Prostate gland (tissue), 2 donors: ENCODE results near the gene CYS1. TPM values are rescaled to one million over a fixed set of nuclear protein-coding genes. Genes with fewer than 3 reads are reported as not detected.

Source experiments
- DNase-seq: peaks from one replicate; pipeline ENCODE4 v3.0.0-alpha.2; 2019; ENCODE audit warnings: low spot score
- H3K27ac ChIP-seq, 2 donors: fragments of 200-600 bp; sonication (generic); 2 replicates each; pipeline ENCODE4 v1.5.1; 2017 to 2019
- H3K27me3 ChIP-seq: fragments of 200-600 bp; sonication (generic); replicated peaks from 2 replicates; pipeline ENCODE4 v1.5.1; 2019; ENCODE audit not compliant: insufficient read depth
- H3K36me3 ChIP-seq, 2 donors: fragments of 200-600 bp; sonication (generic); 1 replicate in 1 of 2; 2 replicates in 1 of 2; pipeline versions ENCODE4 v1.5.1 to v1.8.1; 2017 to 2019
- H3K4me1 ChIP-seq: fragments of 200-600 bp; sonication (generic); replicated peaks from 2 replicates; pipeline ENCODE4 v1.5.1; 2019
- H3K4me3 ChIP-seq, 2 donors: fragments of 200-600 bp; sonication (generic); 2 replicates each; pipeline ENCODE4 v1.5.1; 2017 to 2019
- H3K9me3 ChIP-seq: fragments of 200-600 bp; sonication (generic); 2 replicates; pipeline ENCODE4 v1.5.1; 2017
- POLR2A ChIP-seq: fragments of 450-650 bp; IDR thresholded peaks from one replicate; pipeline ENCODE4 v1.6.1; 2016; ENCODE audit warnings: antibody characterized with exemption, mild to moderate bottlenecking
- POLR2AphosphoS5 ChIP-seq: sonication (generic); formaldehyde crosslinking; IDR thresholded peaks from one replicate; pipeline ENCODE4 v1.6.1; 2017; ENCODE audit warnings: antibody characterized with exemption
- WGBS: methylation state at CpG from one replicate; pipeline ENCODE4 v1.1.5; 2018; 5-methylcytosine and 5-hydroxymethylcytosine counted together
- intact Hi-C: fragments of 100-400 bp; cut with DNase I; formaldehyde crosslinking; loops from one replicate; pipeline ENCODE4 v1.14.2; 2022
- total RNA-seq, 2 donors: library from RNA; depleted of rRNA; stranded (reverse); fragments of >200 nt; gene quantifications; one replicate each; pipeline ENCODE4 v1.1.0, GENCODE V29; 2016
- TF ChIP-seq, protein P1 (sequence below), 4 experiments: fragments of 200-600 bp in 2 of 4; fragments of 450-650 bp in 2 of 4; sonication (generic) in 2 of 4; IDR thresholded peaks; 1 replicate in 3 of 4; 2 replicates in 1 of 4; pipeline ENCODE4 v1.5.1; 2016 to 2019; ENCODE audit warnings: antibody characterized with exemption in 4 of 4, mild to moderate bottlenecking in 2 of 4, moderate library complexity in 2 of 4

CYS1 gene
- total RNA-seq, 2 donors from 2014 or later = 1.5 to 5.2 TPM

GRCh38 chr2:10078001-10078400 is 2.2 kb downstream of the CYS1 start:
- Histone ChIP-seq H3K4me1 (no peaks in the 10 kb centered on the region), H3K27me3 (peaks cover 4% of the 10 kb centered on the region), H3K9me3 (no peaks in the 10 kb centered on the region), H3K27ac (no peak overlapping the region), H3K36me3 (no peaks in the 10 kb centered on the region), H3K4me3 (no peak overlapping the region)
- intact Hi-C loops = no loop called here
- DNase-seq = no peak
- TF ChIP-seq, protein P1, sequence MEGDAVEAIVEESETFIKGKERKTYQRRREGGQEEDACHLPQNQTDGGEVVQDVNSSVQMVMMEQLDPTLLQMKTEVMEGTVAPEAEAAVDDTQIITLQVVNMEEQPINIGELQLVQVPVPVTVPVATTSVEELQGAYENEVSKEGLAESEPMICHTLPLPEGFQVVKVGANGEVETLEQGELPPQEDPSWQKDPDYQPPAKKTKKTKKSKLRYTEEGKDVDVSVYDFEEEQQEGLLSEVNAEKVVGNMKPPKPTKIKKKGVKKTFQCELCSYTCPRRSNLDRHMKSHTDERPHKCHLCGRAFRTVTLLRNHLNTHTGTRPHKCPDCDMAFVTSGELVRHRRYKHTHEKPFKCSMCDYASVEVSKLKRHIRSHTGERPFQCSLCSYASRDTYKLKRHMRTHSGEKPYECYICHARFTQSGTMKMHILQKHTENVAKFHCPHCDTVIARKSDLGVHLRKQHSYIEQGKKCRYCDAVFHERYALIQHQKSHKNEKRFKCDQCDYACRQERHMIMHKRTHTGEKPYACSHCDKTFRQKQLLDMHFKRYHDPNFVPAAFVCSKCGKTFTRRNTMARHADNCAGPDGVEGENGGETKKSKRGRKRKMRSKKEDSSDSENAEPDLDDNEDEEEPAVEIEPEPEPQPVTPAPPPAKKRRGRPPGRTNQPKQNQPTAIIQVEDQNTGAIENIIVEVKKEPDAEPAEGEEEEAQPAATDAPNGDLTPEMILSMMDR (IDR thresholded peaks at IDR 0.05) = no peak
- TF ChIP-seq POLR2A (no peak), POLR2AphosphoS5 (no peak)
- 84% methylated on average over 7 of the region's 7 CpGs for WGBS

GRCh38 chr2:10076988-10077527 is 3.2 kb downstream of the CYS1 start:
- Histone ChIP-seq H3K9me3 (no peaks in the 10 kb centered on the region), H3K36me3 (no peaks in the 10 kb centered on the region), H3K4me1 (no peaks in the 10 kb centered on the region), H3K27ac (no peak overlapping the region), H3K27me3 (no peaks in the 10 kb centered on the region), H3K4me3 (no peak overlapping the region)
- intact Hi-C loops = no loop called here
- 95% methylated on average over 5 of the region's 5 CpGs for WGBS
- DNase-seq = no peak
- TF ChIP-seq POLR2A (no peak), POLR2AphosphoS5 (no peak)
- TF ChIP-seq, protein P1 (IDR thresholded peaks at IDR 0.05) = no peak

GRCh38 chr2:10076511-10076910 is 3.7 kb downstream of the CYS1 start:
- no peak for DNase-seq
- Histone ChIP-seq H3K4me1 (no peaks in the 10 kb centered on the region), H3K27ac (no peak overlapping the region), H3K36me3 (no peaks in the 10 kb centered on the region), H3K9me3 (no peaks in the 10 kb centered on the region), H3K27me3 (no peaks in the 10 kb centered on the region), H3K4me3 (no peak overlapping the region)
- 87% methylated on average over 13 of the region's 13 CpGs for WGBS
- intact Hi-C loops = no loop called here
- TF ChIP-seq POLR2AphosphoS5 (no peak), POLR2A (no peak)
- TF ChIP-seq, protein P1 (IDR thresholded peaks at IDR 0.05) = no peak

- TF ChIP-seq POLR2A (no peak), POLR2AphosphoS5 (no peak)
- TF ChIP-seq, protein P1 (IDR thresholded peaks at IDR 0.05) = no peak
- intact Hi-C loops = no loop called here
- no peaks in the 10 kb centered on the region for H3K4me1 ChIP-seq
Measured at GRCh38 chr2:10075571-10076209, 4.5 kb downstream of the CYS1 start.

DNA sequence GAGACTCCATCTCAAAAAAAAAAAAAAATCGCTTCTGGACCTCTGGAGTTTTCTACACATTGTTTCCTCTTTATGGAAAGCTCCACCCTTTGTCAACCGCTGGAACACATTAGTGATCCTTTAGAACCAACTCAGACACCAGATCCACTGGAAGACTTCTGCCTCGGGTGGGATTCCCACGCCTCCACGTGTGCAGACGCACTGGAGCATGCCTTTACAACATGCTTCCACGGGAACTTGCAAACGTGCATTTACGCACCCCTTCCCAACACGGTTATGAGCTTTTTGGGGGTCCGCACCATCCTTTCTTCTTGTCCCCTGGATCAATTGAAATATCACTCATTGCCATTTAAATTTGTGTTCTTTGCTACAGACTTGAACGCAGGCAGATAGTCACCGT is 5.1 kb downstream of the CYS1 start:
- Histone ChIP-seq H3K4me1 (no peaks in the 10 kb centered on the region), H3K36me3 (no peaks in the 10 kb centered on the region), H3K27ac (no peak overlapping the region), H3K9me3 (no peaks in the 10 kb centered on the region), H3K4me3 (no peak overlapping the region), H3K27me3 (no peaks in the 10 kb centered on the region)
- DNase-seq = no peak
- WGBS = 73% methylated on average over 13 of the region's 13 CpGs
- intact Hi-C loops = no loop called here
- no peak for TF ChIP-seq POLR2AphosphoS5
- TF ChIP-seq, protein P1 (IDR thresholded peaks at IDR 0.05) = no peak
- TF ChIP-seq POLR2A = no peak

More at GRCh38 chr2:10075571-10076209, 4.5 kb downstream of the CYS1 start:
- H3K36me3 ChIP-seq = no peaks in the 10 kb centered on the region
- WGBS = 69% methylated on average over 9 of the region's 9 CpGs
- no peaks in the 10 kb centered on the region for H3K27me3 ChIP-seq
- no peak for DNase-seq
- no peak overlapping the region for H3K4me3 ChIP-seq
- no peaks in the 10 kb centered on the region for H3K9me3 ChIP-seq
- H3K27ac ChIP-seq = no peak overlapping the region
